Measurements from ENCODE around the gene CD300H.
"Not testable (repeated sequence)": the region's sequence is repeated elsewhere in the genome, so short reads cannot be mapped to it uniquely, and the experiment has no call there.

Gene CD300H

GRCh38 chr17:74526681-74527080 is 40.6 kb downstream of the CD300H start:
- DNase-seq (ENCODE audit: low read depth) = no peak

GRCh38 chr17:74525781-74526288 is 41.5 kb downstream of the CD300H start:
- DNase-seq (ENCODE audit: low read depth) = no peak

GRCh38 chr17:74525465-74525725 is 41.9 kb downstream of the CD300H start:
- no peak for DNase-seq (ENCODE audit: low read depth)

GRCh38 chr17:74524653-74525464 is 42.5 kb downstream of the CD300H start:
- no peak for DNase-seq (ENCODE audit: low read depth)

- DNase-seq (ENCODE audit: low read depth) = no peak
Observed at GRCh38 chr17:74523308-74523707, 44.0 kb downstream of the CD300H start.

- no peak for DNase-seq (ENCODE audit: low read depth)
Observed at GRCh38 chr17:74522381-74523105, 44.8 kb downstream of the CD300H start.

- DNase-seq (ENCODE audit: low read depth) = no peak
Observed at GRCh38 chr17:74521701-74522201, 45.6 kb downstream of the CD300H start.

GRCh38 chr17:74520790-74521480 is 46.4 kb downstream of the CD300H start:
- DNase-seq (ENCODE audit: low read depth) = peak; percentile 48

- no peak for DNase-seq (ENCODE audit: low read depth)
Observed at GRCh38 chr17:74520016-74520434, 47.3 kb downstream of the CD300H start.

GRCh38 chr17:74518413-74518981 is 48.8 kb downstream of the CD300H start:
- DNase-seq (ENCODE audit: low read depth) = not testable (repeated sequence)

- DNase-seq (ENCODE audit: low read depth) = no peak
Observed at GRCh38 chr17:74516561-74517328, 50.6 kb downstream of the CD300H start.

- DNase-seq (ENCODE audit: low read depth) = no peak
Observed at GRCh38 chr17:74515941-74516340, 51.4 kb downstream of the CD300H start.

- DNase-seq (ENCODE audit: low read depth) = no peak
Observed at GRCh38 chr17:74514632-74515334, 52.5 kb downstream of the CD300H start.

GRCh38 chr17:74513987-74514631 is 53.2 kb downstream of the CD300H start:
- peak; percentile 9 for DNase-seq (ENCODE audit: low read depth)

- peak; percentile 85 for DNase-seq (ENCODE audit: low read depth)
Observed at GRCh38 chr17:74512624-74513091, 54.7 kb downstream of the CD300H start.

GRCh38 chr17:74512036-74512435 is 55.3 kb downstream of the CD300H start:
- DNase-seq (ENCODE audit: low read depth) = peak; percentile 66

All from stromal cell of bone marrow (primary cell).